ENCODE data around the gene ACTR1B. TPM values are rescaled to one million over a fixed set of nuclear protein-coding genes. Genes with fewer than 3 reads are reported as not detected.

The ACTR1B gene
- total RNA-seq, 1 donor from 2014 or later: 56.6 TPM

DNA sequence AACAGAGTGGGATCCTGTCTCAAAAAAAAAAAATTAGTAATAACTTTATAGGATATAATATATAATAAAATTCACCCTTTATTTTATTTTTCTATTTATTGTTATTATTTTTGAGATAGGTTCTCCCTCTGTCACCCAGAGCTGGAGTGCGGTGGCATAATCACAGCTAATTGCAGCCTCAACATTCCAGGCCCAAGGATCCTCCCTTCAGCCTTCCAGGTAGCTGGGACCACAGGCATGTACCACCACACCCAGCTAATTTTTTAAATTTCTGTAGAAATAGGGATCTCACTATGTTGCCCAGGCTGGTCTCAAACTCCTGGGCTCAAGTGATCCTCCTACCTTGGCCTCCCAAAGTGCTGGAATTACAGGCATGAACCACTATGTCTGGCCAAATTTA, 6.6 kb upstream of the ACTR1B start:
- TF ChIP-seq, protein P1, sequence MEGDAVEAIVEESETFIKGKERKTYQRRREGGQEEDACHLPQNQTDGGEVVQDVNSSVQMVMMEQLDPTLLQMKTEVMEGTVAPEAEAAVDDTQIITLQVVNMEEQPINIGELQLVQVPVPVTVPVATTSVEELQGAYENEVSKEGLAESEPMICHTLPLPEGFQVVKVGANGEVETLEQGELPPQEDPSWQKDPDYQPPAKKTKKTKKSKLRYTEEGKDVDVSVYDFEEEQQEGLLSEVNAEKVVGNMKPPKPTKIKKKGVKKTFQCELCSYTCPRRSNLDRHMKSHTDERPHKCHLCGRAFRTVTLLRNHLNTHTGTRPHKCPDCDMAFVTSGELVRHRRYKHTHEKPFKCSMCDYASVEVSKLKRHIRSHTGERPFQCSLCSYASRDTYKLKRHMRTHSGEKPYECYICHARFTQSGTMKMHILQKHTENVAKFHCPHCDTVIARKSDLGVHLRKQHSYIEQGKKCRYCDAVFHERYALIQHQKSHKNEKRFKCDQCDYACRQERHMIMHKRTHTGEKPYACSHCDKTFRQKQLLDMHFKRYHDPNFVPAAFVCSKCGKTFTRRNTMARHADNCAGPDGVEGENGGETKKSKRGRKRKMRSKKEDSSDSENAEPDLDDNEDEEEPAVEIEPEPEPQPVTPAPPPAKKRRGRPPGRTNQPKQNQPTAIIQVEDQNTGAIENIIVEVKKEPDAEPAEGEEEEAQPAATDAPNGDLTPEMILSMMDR (IDR thresholded peaks at IDR 0.05): no peak
- H3K4me1 Mint-ChIP-seq (ENCODE audit: unreplicated experiment): peaks cover 15% of the 10 kb centered on the region
- H3K36me3 Mint-ChIP-seq (ENCODE audit: unreplicated experiment): no peaks in the 10 kb centered on the region
- no peak overlapping the region for H3K27ac Mint-ChIP-seq (ENCODE audit: unreplicated experiment)
- no peaks in the 10 kb centered on the region for H3K9me3 Mint-ChIP-seq (ENCODE audit: unreplicated experiment)
- DNase-seq (ENCODE audit: extremely low spot score, unreplicated experiment): peak; percentile 48
- no peak overlapping the region for H3K4me3 Mint-ChIP-seq (ENCODE audit: unreplicated experiment)
- no peaks in the 10 kb centered on the region for H3K27me3 Mint-ChIP-seq (ENCODE audit: unreplicated experiment)

DNA sequence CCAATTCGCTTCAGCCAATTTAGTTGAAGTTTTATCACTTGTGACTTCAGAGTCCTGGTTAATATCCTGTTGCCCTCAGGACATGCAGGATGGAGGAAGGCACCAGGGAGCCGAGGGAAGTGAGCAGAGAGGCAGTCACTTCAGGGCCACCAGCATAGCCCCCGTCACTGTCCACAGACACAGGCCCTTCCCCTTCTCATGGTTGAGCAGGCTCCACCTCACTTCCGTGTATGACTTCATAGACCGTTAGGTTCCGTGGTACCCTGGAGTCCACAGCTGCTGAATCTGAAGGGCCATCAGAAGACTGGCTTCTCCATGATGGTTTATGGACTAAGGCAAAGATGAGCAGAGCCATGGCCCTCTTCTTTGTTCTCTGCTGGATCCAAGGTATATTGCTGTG, 5.6 kb upstream of the ACTR1B start, which contains the start of gene C2orf92:
C2orf92 (plus strand) TSS at position 266 of the 400 bp plus-strand sequence; CDS start at position 342, 76 bp downstream.
- no peak for DNase-seq (ENCODE audit: extremely low spot score, unreplicated experiment)
- Mint-ChIP-seq H3K27me3 (ENCODE audit: unreplicated experiment) (no peaks in the 10 kb centered on the region), H3K4me3 (ENCODE audit: unreplicated experiment) (no peak within 1 kb of the TSS), H3K9me3 (ENCODE audit: unreplicated experiment) (no peaks in the 10 kb centered on the region), H3K27ac (ENCODE audit: unreplicated experiment) (no peak within 1 kb of the TSS), H3K4me1 (ENCODE audit: unreplicated experiment) (peaks cover 20% of the 10 kb centered on the region), H3K36me3 (ENCODE audit: unreplicated experiment) (no peaks in the 10 kb centered on the region)
- TF ChIP-seq, protein P1 (IDR thresholded peaks at IDR 0.05): no peak

DNA sequence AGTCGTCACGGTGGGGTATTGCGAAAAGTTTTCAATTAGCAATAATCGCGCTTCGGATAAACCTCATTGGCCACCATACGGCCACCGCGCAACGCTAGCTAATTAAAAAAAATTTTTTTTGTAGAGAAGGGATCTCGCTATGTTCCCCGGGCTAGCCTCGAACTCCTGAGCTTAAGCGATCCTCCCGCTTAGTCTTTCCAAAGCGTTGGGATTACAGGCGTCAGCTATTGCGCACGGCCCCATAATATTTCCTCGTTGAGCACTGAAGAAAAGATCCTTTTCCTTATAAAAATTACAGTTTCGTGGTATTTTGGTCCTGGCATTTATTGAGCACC, 759 bp upstream of the ACTR1B start:
- Mint-ChIP-seq H3K36me3 (ENCODE audit: unreplicated experiment) (no peaks in the 10 kb centered on the region), H3K4me1 (ENCODE audit: unreplicated experiment) (peaks cover 33% of the 10 kb centered on the region), H3K27me3 (ENCODE audit: unreplicated experiment) (no peaks in the 10 kb centered on the region), H3K27ac (ENCODE audit: unreplicated experiment) (peak overlapping the region; percentile 98), H3K9me3 (ENCODE audit: unreplicated experiment) (no peaks in the 10 kb centered on the region), H3K4me3 (ENCODE audit: unreplicated experiment) (peak overlapping the region; percentile 84)
- no peak for DNase-seq (ENCODE audit: extremely low spot score, unreplicated experiment)
- TF ChIP-seq, protein P1 (IDR thresholded peaks at IDR 0.05): no peak

DNA sequence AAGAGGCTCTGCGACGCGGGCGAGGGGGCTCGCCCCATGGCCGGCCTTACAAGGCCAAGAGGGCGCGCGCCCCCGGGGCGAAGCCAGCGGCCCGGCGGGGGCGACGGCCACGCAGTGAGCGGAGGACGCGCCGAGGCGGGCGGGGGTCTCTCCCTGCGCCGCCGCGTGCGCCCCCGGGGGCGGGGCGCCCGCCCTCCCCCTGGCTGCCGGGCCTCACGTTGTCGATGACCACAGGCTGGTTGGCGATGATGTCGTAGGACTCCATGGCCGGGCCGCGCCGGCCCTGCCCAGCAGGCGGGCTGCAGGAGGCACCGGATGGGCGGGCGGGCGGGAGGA, 250 bp downstream of the ACTR1B start:
- H3K27me3 Mint-ChIP-seq (ENCODE audit: unreplicated experiment): no peaks in the 10 kb centered on the region
- TF ChIP-seq, protein P1 (IDR thresholded peaks at IDR 0.05): no peak
- DNase-seq (ENCODE audit: extremely low spot score, unreplicated experiment): no peak
- H3K9me3 Mint-ChIP-seq (ENCODE audit: unreplicated experiment): no peaks in the 10 kb centered on the region
- no peaks in the 10 kb centered on the region for H3K36me3 Mint-ChIP-seq (ENCODE audit: unreplicated experiment)
- peak overlapping the region; percentile 86 for H3K4me3 Mint-ChIP-seq (ENCODE audit: unreplicated experiment)
- H3K4me1 Mint-ChIP-seq (ENCODE audit: unreplicated experiment): peaks cover 33% of the 10 kb centered on the region
- peak overlapping the region; percentile 93 for H3K27ac Mint-ChIP-seq (ENCODE audit: unreplicated experiment)

DNA sequence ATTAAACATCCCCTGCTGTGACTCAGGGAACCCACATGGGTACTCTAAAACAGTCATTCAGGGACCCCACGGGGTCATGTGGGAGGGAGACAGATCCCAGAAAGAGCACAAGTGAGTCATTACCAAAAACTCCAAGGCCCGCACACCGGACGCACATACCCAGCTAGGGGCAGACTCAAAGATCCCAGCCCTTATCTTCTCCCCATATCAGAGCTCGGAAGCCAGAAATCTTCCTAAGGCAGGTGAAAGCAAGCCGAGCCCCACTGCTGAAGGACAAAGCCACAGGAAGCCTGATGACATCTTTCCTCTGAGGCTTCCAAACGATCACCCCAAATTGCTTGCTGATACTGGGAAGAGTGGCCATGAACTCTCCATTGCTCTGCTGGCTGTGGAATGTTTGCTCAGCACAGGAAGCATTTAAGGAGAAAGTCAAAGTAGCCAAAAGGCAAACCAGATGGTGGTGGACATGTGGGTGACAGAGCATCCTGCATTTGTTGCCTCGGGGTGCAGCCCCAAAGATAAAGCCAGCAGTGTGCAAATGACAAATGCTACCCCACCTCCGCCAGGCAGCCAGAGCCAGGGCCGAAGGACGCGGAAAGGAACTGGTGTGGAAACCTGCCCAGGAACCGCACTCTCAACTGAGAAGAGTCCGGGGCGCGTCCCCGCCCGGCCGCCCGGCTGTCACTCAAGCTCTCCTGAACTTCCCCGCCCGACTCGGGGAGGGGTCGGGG, 784 bp downstream of the ACTR1B start:
- Mint-ChIP-seq H3K4me3 (ENCODE audit: unreplicated experiment) (peak overlapping the region; percentile 86), H3K27me3 (ENCODE audit: unreplicated experiment) (no peaks in the 10 kb centered on the region), H3K9me3 (ENCODE audit: unreplicated experiment) (no peaks in the 10 kb centered on the region)

More for the DNA sequence above, 784 bp downstream of the ACTR1B start:
- Mint-ChIP-seq H3K4me1 (ENCODE audit: unreplicated experiment) (peaks cover 33% of the 10 kb centered on the region), H3K27ac (ENCODE audit: unreplicated experiment) (peak overlapping the region; percentile 93), H3K36me3 (ENCODE audit: unreplicated experiment) (peaks cover 3% of the 10 kb centered on the region)
- TF ChIP-seq, protein P1 (IDR thresholded peaks at IDR 0.05): no peak
- DNase-seq (ENCODE audit: extremely low spot score, unreplicated experiment): peak; percentile 88
